Measurements from ENCODE around the gene ZNF467.

GRCh38 chr7:149801816-149802215 lies 28.4 kb upstream of the ZNF467 start:
- no peak for TF ChIP-seq POLR2A (IDR thresholded peaks at IDR 0.05)
- TF ChIP-seq, protein P1, sequence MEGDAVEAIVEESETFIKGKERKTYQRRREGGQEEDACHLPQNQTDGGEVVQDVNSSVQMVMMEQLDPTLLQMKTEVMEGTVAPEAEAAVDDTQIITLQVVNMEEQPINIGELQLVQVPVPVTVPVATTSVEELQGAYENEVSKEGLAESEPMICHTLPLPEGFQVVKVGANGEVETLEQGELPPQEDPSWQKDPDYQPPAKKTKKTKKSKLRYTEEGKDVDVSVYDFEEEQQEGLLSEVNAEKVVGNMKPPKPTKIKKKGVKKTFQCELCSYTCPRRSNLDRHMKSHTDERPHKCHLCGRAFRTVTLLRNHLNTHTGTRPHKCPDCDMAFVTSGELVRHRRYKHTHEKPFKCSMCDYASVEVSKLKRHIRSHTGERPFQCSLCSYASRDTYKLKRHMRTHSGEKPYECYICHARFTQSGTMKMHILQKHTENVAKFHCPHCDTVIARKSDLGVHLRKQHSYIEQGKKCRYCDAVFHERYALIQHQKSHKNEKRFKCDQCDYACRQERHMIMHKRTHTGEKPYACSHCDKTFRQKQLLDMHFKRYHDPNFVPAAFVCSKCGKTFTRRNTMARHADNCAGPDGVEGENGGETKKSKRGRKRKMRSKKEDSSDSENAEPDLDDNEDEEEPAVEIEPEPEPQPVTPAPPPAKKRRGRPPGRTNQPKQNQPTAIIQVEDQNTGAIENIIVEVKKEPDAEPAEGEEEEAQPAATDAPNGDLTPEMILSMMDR (IDR thresholded peaks at IDR 0.05) = no peak

Measured in testis (tissue), 2 donors.